ENCODE measurements around the gene SERPINA4. TPM values are rescaled to one million over a fixed set of nuclear protein-coding genes. Genes with fewer than 3 reads are reported as not detected.
"Not testable (repeated sequence)": the region's sequence is repeated elsewhere in the genome, so short reads cannot be mapped to it uniquely, and the experiment has no call there.

Gene SERPINA4
- total RNA-seq, 1 donor from 2014 or later = not detected

DNA sequence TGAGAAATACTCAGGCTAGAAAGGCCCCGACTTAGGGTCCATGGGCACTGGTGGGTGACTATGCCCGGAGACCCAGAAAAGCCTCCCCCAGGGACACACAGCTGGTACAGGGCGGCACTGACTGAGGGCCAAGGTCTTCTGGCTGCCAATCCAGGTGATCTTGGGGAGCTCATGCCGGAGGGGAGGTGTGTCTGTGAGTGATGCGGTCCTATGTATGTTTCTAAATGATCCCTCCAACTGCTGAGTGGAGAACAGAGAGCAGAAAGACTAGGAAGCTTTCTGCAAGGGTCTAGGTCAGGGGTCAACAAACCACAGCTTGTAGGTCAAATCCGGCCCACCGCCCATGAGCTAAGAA, 391 bp downstream of the SERPINA4 start:
- intact Hi-C loops (cut with DNase I) = no loop called here
- no peak for ATAC-seq (ENCODE audit: poor library complexity)
- DNase-seq = no peak

DNA sequence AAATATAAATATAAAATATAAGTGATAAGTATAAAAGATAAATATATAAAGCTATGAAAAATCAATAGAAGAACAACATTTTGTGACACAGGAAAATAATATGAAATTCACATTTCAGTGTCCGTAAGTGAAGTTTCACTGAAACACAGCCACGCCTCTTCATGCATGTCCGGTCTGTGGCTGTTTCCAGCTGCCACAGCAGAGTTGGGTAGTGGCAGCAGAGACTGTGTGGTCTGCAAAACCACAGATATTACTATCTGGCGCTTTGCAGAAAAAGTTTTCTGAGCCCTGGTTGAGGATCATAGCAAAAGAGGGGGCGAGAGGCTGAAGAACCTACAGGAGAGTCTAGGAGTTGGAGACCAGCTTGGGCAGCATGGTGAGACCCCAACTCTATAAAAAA, 780 bp downstream of the SERPINA4 start:
- DNase-seq (no peak), ATAC-seq (ENCODE audit: poor library complexity) (no peak)

DNA sequence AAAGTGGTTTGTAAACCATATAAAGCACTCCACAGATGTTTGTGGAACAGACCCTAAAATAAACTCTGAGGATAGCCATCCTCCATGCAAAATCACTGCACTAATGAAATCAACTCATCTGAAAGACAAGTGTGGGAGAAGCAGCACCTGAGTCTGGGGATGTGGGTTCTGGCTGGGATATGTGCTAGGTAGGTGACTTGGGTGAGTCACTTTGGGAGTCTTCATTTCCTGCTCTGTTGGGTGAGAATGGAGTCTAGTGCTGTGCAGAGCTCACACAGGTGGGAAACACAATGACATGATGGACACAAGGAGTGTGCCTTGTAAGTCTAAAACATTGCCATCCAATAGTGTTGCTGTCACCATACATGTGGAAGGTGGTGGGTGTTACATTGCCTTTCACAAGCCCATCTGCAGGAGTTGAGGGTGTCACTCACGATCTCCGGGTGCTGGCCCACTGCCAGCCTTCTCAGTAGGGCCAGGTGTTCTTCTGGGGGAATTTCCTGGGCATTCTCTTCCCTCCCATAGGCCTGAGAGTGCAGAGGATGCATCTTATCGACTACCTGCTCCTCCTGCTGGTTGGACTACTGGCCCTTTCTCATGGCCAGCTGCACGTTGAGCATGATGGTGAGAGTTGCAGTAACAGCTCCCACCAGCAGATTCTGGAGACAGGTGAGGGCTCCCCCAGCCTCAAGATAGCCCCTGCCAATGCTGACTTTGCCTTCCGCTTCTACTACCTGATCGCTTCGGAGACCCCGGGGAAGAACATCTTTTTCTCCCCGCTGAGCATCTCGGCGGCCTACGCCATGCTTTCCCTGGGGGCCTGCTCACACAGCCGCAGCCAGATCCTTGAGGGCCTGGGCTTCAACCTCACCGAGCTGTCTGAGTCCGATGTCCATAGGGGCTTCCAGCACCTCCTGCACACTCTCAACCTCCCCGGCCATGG, 2.0 kb downstream of the SERPINA4 start:
- ATAC-seq (ENCODE audit: poor library complexity) = no peak
- no peak for DNase-seq
- intact Hi-C loops (cut with DNase I) = no loop called here

More for the DNA sequence above, 780 bp downstream of the SERPINA4 start:
- intact Hi-C loops (cut with DNase I) = no loop called here

DNA sequence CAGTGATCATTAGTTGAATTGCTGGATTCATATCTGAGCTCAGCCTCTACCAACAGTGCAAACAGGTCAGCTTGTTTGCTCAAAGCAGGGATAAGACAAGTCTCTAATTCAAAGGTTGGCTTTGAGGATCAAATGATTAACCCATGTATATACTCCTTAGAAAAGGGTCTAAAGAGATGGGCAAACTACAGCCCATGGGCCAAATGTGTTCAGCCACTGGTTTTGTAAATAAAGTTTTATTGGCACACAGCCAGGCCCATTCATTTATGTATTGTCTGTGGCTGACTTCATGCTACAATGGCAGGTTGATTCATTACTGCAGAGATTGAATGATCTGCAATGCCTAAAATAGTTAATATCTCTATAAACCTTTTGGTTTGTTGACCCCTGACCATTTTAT, 3.1 kb downstream of the SERPINA4 start:
- ATAC-seq (ENCODE audit: poor library complexity) (no peak), DNase-seq (no peak)
- intact Hi-C loops (cut with DNase I) = no loop called here

DNA sequence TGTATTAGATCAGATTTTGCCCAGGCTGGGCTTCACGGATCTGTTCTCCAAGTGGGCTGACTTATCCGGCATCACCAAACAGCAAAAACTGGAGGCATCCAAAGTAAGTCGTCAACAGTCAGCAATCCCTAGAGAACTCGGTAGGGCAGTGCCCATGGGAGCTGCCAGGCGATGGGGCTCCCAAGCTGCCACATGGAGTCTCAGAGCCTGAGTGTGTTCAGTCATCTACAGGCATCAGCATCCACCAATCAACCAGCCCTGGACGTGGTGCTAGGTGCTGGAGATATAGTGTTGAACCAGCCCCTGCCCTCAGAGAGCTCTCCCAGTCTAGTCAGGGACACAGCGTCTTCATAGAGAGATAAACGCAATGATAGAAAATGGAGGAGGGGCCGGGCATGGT, 6.9 kb downstream of the SERPINA4 start:
- intact Hi-C loops (cut with DNase I) = no loop called here
- DNase-seq (no peak), ATAC-seq (ENCODE audit: poor library complexity) (no peak)

DNA sequence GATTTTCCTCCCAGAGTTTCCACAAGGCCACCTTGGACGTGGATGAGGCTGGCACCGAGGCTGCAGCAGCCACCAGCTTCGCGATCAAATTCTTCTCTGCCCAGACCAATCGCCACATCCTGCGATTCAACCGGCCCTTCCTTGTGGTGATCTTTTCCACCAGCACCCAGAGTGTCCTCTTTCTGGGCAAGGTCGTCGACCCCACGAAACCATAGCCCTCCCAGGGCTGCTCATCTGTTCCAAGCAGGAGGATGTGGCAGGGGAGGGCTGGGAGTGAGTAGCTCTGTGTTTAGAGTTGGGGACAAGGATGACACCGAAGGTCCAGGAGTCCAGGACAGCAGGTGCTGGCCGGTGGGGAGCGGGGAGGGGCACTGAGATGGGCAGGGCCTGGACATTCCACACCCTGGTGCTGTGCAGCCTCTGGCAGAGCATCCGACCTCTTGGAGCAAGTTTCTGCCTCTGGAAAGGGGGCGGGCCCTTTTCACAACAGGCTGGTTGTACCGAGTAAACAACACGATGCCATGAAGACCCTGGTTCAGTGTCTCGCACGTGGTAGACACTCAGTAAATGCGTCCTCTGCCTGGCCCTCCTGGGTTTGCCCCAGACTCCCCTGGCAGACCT, 8.2 kb downstream of the SERPINA4 start:
- ATAC-seq (ENCODE audit: poor library complexity) (no peak), DNase-seq (no peak)
- intact Hi-C loops (cut with DNase I) = no loop called here

DNA sequence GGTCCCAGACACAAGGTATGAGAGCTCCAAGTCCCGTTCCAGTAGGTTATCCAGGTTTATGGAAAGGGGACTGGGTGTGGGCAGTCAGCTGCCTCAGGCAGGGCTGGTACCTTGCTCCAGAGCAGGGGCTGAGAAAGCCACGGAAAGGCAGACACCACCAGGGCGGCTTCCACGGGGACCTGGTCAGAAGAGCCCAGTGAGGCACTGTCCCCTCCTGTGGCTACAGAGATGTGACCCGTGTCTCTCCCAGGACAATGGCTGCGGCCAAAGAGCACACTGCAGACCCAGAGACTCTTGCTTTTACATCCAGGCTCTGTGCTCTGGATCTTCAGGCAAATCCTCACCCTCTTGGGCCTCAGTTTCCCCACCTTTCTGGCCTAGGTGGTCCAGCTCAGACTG, 8.8 kb downstream of the SERPINA4 start:
- ATAC-seq (ENCODE audit: poor library complexity) (no peak), DNase-seq (no peak)
- intact Hi-C loops (cut with DNase I) = no loop called here

DNA sequence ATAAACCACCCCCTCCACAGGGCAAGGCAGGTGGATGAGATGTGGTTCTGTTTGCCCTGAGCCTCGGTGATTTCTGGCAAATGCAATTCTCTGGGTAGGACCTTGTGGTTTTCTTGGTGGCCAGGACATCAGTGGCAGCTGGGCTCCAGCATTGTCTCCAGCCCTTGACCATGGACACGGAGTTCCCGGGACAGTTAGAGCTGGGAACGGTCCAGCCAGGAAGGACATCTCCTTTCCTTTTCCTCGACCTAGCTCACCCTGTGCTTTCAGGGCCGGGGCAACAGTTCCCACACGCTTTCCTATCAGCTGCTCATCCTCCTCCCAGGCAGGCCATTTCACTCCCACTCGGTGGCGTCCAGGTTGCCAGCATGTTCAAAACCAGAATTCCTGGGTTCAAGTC, 9.2 kb downstream of the SERPINA4 start:
- DNase-seq = no peak
- ATAC-seq (ENCODE audit: poor library complexity) = no peak
- intact Hi-C loops (cut with DNase I) = no loop called here

DNA sequence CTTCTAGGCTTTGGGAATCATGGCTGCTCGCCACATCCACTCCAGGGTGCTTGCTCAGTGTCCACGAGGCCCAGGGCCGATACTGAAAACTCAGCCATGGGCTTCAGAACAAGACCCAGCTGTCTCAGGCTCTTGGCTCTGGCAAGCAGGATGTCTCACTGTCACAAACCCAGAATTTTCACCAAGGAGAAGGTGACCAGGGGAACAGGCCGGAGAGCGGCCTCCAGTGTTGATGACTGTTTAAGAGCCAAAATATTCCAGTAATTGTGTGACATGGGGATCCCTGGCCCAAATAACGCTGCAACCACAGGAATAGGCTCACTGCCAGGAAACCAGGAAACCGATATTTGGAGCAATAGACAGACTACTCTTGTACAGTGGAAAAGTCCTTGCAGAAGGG, 10.2 kb downstream of the SERPINA4 start:
- DNase-seq (no peak), ATAC-seq (ENCODE audit: poor library complexity) (peak; percentile 69)
- intact Hi-C loops (cut with DNase I) = no loop called here

DNA sequence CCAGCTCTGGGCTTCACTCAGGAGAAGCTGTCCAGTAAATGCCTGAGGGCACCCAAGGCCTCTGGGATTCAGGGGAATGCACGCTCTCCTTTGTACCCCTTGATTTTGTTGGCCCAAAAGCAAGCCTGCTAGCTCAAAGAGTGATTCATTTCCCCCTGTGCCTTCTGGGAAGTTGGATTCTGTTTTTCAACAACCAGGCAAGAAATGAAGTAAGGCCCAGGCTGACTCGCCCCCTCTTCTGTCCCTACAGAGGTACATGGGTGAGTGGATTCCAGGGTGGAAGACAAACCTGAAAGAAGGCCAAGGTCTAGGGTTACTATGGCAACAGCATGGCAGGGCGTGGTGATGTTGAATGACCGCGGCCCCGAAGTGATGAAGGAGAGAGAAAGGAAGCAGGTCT, 10.7 kb downstream of the SERPINA4 start:
- DNase-seq (no peak), ATAC-seq (ENCODE audit: poor library complexity) (peak; percentile 35)

DNA sequence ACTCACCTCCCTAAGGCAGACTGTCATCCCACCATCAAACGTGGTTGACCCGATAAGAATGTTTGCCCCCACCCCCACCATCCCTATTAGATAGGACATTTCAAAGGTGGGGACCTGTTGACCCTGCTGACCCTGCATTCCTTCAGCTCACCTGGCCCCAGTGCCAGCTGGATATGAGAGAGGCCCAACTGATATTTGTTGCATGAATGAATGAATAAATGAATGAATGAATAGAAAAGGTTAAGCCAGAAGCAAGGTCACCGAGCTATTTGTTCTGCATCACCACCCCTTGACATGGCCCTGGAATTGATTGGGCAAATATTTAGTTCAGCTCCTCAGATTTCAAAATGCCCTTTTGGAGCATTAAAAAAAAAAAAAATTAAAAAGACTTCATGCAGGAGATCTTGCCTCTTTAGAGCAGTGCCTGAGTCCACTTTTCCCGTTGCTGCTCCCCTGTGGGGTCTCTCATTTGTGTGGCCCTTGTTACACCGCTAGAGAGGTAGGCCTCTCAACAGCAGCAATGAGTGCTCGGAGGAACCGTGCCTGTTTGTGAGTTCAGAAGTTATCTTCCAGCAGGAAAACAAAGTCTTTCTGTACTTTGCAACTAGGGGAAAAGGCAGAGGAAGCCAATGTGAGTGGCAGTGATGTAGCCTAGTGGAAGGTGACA, 11.5 kb downstream of the SERPINA4 start:
- ATAC-seq (ENCODE audit: poor library complexity) (no peak), DNase-seq (no peak)
- intact Hi-C loops (cut with DNase I) = no loop called here

More for the DNA sequence above, 10.7 kb downstream of the SERPINA4 start:
- intact Hi-C loops (cut with DNase I) = no loop called here

DNA sequence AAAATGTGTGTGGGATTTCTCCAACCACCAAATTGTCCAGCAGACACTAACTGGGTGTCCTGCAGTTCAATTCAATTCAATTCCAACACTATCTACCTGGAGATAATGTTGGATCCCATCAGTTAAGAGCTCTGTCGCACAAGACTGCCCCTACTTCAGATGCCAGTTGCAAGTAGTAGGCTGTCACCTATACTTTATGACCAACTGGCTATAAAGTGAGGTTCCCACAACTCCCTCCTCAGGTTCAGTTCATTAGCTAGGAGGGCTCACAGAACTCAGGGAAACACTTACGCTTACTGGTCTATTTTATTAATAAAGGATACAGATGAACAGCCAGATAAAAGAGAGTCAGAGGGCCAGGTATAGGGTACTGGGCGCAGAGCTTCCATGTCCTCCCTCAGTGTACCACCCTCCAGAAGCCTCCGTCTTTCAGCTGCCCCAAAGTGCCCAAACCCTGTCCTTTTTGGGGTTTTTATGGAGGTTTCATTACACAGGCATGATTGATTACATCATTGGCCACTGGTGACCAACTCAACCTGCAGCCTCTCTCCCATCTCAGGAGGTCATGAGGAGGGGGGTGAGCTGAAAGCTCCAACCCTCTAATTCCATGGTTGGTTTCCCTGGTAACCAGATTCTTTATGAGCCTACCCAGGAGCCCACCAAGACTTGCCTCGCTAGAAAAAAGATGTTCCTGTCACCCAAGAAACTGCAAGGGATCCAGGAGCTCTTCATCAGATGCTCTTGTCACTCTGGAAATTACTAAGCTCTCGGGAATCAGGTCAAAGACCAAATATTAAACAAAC, 12.4 kb downstream of the SERPINA4 start:
- intact Hi-C loops (cut with DNase I) = no loop called here
- ATAC-seq (ENCODE audit: poor library complexity) = no peak
- DNase-seq = no peak

DNA sequence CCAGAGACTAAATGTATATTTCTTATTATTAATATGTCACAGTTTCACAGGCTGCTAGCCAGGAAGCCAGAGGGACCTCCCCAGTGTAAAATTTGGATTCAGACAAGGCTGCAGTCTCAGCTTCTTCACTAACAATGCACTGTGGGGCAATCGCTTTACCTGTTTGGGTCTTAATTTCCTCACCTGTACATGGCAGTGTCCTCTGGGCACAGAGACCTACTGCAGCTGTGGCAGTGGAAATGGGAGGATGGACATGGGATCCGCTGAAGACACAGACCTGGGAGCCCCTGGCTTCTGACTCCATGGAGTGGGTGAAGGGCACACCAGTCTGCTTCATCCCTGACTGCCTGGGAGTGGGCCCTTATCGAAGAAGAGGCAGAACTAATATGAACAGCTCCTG, 13.1 kb downstream of the SERPINA4 start:
- ATAC-seq (ENCODE audit: poor library complexity) (no peak), DNase-seq (no peak)
- intact Hi-C loops (cut with DNase I) = no loop called here

DNA sequence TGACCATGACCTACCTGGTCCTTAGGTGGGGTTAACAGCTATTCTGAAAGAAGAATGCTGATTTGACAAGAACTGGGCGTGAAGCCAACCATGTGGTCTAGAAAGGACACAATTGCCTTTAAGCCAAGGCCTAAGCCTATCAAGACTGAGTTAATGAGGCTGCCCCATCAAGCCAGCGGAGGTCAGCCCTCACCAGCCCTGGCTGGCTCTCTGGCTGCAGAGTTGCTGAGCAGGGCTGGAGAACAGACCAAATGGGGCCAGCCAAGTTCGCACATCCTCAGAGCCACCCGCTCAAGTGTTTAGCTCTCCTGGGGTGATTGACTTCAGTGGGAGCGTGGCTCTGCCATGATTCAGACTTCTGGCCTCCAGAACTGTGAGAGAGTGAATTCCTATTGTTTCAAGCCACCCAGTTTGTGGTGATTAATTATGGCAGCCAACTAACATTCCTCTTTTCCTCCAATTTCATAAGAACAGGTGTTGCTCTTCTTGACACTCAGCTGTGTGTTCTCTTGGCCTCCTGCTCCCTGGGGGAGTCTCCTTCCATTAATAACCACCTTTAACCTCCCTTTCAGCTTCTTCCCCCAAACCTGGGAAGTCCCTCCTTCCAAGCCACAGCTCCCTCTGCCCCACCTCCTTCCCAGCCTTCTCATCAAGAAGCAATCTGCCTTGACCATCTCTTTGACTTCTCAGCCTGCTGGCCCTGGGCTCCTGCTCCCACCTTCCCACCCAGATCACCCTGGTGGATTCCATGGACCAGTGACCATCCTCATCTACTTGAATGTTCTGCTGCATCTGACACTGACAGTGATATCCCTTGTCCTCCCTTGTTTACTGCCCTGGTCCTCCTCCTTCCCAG, 14.7 kb downstream of the SERPINA4 start:
- DNase-seq = no peak
- no peak for ATAC-seq (ENCODE audit: poor library complexity)

DNA sequence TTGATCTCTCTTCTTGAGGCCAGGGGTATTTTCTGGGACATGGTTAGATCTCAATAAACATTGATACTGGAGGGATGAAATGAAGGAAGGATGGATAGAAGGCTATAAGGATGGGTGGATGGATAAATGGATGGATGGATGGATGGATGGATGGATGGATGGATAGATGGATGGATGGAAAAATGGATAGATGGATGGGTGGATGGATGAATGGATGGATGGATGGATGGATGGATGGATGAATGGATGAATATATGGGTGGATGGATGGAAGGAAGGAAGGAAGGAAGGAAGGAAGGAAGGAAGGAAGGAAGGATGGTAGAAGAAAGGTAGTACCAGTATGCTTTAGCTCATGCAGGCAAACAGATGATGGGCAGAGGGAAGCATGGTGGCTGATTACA, 16.2 kb downstream of the SERPINA4 start:
- intact Hi-C loops (cut with DNase I); DNase-seq; ATAC-seq (ENCODE audit: poor library complexity): not testable (repeated sequence)

More for the DNA sequence above, 14.7 kb downstream of the SERPINA4 start:
- intact Hi-C loops (cut with DNase I) = no loop called here

DNA sequence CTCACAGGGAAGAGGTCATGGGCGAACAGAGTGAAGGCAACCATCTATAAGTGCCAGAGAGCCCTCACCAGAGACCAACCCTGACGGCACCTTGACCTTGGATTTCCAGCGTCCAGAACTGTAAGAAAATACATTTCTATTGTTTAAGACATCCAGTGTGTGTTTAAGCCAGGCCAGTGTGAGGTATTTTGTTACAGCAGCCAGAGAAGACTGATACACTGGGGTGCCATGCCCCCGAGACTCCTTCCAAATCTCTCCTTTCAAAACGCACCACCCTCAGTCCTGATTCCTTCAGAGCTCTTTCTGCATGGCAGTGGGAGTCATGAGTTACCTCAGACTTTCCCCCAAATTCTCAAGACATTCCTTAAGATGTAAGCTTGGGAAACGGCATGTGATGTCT, 17.5 kb downstream of the SERPINA4 start:
- ATAC-seq (ENCODE audit: poor library complexity) = no peak
- intact Hi-C loops (cut with DNase I) = no loop called here
- DNase-seq = no peak

DNA sequence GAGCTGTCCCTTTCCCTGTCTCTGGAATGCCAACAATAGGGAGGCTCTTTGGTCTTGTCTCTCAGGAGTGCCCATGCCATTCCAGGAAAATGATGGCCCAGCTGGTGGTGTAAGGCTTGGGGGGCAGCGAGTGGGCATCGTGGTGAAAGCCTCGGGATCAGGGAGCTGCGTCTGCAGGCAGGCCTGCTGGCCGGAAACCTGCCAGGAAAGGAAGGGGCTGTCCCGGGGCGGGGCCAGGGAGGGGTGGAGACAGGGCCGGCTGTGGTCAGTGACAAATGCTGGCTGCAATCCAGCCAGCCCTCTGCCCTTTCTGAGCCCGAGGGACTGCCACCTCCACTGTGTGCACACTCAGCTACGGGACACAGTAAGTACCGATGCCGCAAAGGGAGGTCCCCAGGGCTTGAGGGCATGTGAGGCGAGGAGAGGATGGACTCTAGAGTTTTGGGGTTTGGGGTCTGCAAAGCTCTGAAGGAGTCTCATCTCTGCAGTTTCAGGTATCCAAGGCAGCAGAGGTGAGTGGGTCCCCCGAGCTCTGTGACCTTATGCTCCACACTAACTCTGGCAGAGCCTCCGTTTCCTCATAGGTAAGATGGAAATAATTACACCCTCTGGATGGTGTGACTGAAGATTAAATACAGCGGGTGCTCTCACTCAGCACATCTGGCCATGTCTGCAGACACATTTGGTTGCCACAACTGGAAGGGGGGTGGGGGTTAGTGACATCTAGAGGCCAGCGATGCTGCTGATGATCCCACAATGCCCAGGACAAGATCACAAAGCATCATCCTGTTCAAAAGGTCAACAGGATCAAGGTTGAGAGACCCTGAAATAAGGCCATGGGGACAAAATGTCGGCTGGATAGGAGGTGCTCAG, 20.1 kb downstream of the SERPINA4 start, which contains the start of gene SERPINA5:
SERPINA5 (plus strand) TSS at position 300 of the 873 bp plus-strand sequence. CDS start 5,937 bp downstream, outside the sequence.
- intact Hi-C loops (cut with DNase I) = no loop called here
- ATAC-seq (ENCODE audit: poor library complexity) (peak; percentile 70), DNase-seq (peak; percentile 81)
